ENCODE measurements around the gene CDH13.

The CDH13 gene

GRCh38 chr16:82653550-82654511 lies 27.1 kb downstream of the CDH13 start:
- peak; percentile 42 for DNase-seq (ENCODE audit: low read depth)

GRCh38 chr16:82655072-82655714 lies 28.4 kb downstream of the CDH13 start:
- DNase-seq (ENCODE audit: low read depth): peak; percentile 54

- no peak for DNase-seq (ENCODE audit: low read depth)
Observed at GRCh38 chr16:82655720-82656490, 29.1 kb downstream of the CDH13 start.

GRCh38 chr16:82657239-82657638 lies 30.5 kb downstream of the CDH13 start:
- no peak for DNase-seq (ENCODE audit: low read depth)

GRCh38 chr16:82657786-82658185 lies 31.0 kb downstream of the CDH13 start:
- no peak for DNase-seq (ENCODE audit: low read depth)

DNA sequence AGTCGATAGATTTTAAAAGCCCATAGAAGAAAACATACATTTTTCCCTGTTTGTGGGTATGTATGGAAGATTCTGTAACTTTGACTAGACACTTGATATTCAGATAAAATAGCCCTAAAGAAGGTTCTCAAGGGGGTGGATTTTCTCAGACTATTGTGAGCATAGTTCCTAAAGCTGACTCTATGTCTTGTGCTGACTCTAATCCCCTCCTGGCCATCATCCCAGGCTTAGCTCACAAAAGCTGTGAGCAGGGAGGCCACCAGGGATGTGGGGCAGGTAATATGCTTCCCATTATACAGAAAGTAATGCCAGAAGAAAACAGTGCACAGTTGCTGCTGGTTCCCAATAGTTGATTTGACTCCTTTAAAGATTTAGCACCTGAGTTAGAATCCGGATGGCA lies 32.0 kb downstream of the CDH13 start:
- DNase-seq (ENCODE audit: low read depth): no peak

- peak; percentile 14 for DNase-seq (ENCODE audit: low read depth)
Observed at GRCh38 chr16:82660075-82660645, 33.4 kb downstream of the CDH13 start.

DNA sequence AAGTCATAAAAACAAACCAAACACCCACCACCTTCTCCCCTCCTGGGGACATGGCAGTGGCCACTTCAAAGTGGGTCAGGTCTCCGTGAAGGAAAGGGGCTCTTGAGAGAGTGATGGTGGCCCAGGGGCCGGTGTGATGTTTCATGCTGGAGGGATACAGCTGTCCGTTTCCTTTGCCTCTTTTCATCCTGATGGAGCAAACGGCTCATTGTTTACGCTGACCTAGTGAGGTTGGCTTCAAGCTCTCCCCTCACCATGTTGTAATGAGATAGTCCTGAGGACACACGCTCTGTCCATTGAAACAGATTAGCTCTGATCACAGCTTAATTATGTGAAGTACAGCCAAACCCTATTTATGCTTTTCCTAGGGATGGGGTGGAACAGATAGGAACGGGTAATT lies 34.2 kb downstream of the CDH13 start:
- DNase-seq (ENCODE audit: low read depth): no peak

- no peak for DNase-seq (ENCODE audit: low read depth)
Observed at GRCh38 chr16:82664181-82664580, 37.4 kb downstream of the CDH13 start.

DNA sequence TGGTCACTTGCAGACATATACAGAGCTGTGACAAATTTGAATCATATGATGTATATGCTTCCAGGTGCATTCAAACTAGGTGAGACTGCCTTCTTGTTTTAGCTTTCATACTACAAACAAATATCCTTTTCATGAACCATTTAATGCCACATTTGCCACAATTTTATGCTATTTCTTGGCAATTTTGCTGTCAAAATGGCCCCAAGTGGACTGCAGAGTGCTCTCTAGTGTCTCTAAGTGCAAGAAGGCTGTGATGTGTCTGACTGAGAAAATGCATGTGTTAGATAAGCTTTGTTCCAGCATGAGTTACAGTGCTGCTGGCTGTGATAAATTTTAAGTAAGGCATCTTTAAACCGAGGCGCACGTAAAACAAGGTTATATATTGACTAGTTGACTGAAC lies 38.3 kb downstream of the CDH13 start:
- DNase-seq (ENCODE audit: low read depth): no peak

GRCh38 chr16:82667437-82667836 lies 40.7 kb downstream of the CDH13 start:
- DNase-seq (ENCODE audit: low read depth): no peak

DNA sequence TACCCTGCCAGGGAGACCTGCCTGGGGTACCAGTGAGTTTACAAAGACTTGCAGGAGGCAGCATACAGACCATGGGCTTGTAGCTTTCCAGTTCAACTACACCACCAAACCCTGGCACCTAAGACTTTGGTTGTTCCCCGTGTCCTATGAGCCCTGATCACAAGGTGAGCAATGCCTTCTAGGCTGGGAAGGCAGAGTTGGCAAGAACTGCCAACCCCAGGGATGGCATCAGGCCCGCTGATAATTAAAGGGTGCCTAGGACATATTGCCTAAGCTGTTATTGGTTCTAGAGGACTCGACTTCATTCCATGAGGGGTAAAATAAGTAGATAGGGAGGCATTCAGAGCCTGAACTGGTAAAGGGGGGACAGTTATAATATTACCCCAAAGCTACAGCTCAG lies 41.3 kb downstream of the CDH13 start:
- DNase-seq (ENCODE audit: low read depth): no peak

DNA sequence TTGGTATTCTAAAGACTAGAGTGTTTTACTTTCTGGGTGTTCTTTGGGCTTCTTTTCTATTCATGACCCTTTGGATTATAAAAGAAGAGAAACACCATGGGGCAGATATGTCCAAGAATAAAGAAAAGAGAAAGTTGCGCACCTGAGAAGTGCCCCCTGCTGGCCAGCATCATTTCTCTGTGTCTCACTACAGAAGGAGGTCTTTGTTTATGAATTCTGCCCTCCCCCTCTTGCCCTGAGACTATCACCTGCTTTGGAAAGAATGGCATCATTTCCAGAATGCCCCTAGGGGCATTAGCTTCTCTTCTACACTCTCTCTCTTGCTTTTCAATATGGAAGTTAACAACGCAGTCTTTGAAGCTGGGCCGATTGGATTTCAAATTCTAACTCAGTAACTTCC lies 45.0 kb downstream of the CDH13 start:
- no peak for DNase-seq (ENCODE audit: low read depth)

- no peak for DNase-seq (ENCODE audit: low read depth)
Observed at GRCh38 chr16:82672676-82673075, 45.9 kb downstream of the CDH13 start.

DNA sequence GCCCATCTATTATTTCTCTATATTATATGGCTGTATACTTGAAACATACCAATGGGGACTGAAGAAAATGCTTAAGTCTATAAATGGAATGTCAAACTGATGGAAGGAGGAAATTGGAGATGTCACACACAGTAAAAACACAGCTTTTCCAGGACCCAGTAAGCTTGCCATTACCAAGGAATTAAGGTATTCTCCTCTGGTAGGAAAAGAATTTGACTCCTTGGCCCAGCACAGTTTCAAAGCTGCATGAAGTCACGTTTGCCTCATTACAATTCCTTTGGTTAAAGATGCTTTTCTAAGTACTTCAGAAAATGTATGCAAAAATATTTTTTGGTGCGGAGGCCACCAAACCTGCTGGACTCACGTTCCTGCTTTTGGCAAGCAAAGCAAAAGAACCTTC lies 48.5 kb downstream of the CDH13 start:
- no peak for DNase-seq (ENCODE audit: low read depth)

GRCh38 chr16:82681592-82681991 lies 54.8 kb downstream of the CDH13 start:
- DNase-seq (ENCODE audit: low read depth): no peak

GRCh38 chr16:82682767-82683166 lies 56.0 kb downstream of the CDH13 start:
- no peak for DNase-seq (ENCODE audit: low read depth)

GRCh38 chr16:82684256-82684655 lies 57.5 kb downstream of the CDH13 start:
- DNase-seq (ENCODE audit: low read depth): no peak

DNA sequence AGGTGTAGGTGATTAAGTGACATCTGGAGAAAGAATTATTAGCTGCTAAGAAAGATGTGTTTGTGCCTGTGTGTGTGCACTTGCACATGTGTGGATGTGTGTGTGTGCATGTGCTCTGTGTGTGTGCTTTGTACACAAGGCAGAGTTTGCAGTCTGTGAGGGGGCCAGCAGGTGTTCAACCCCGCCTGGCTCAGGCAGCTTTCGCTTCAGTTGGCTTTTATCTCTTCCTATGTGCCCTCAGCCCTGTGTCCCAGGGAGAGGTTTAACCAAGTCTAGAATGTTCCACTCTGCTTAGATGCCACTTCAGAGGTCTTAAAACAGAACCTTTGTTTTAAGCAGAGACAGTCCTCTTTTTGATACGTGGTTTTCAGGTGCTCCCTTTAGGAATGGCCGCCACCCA lies 58.8 kb downstream of the CDH13 start:
- DNase-seq (ENCODE audit: low read depth): no peak

- no peak for DNase-seq (ENCODE audit: low read depth)
Observed at GRCh38 chr16:82694239-82694874, 67.6 kb downstream of the CDH13 start.

DNA sequence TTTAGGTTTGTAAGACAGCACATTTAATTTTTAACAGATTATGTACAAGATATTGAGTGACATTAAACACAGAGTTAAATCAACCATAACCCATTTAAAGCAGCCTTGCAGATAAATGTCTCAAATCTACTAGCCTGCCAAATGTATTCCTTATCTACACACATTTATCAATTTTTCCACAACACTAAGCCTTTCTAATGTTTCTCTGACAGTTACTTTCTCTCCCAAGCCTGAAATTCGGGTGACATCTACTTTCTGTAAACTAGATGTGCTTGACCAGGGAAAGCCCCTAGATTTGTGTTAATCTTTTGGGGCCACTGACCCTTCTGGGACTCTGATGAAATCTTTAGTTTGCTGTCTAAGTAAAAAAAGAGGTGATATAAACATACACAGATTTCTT lies 69.0 kb downstream of the CDH13 start:
- no peak for DNase-seq (ENCODE audit: low read depth)

GRCh38 chr16:82699260-82699659 lies 72.5 kb downstream of the CDH13 start:
- no peak for DNase-seq (ENCODE audit: low read depth)

All from activated T-cell treated with anti-CD3 and anti-CD28 coated beads for 24 hours (primary cell).